Astrocyte of the spinal cord (primary cell): ENCODE measurements around the gene SLC26A3.

Source experiments
- DNase-seq: peaks from one replicate; pipeline ENCODE4 v3.0.0; 2011; ENCODE audit warnings: low read depth, low spot score
- H3K4me3 ChIP-seq: 2 replicates; pipeline ENCODE4 v1.5.1; 2011; ENCODE audit warnings: low read depth, mild to moderate bottlenecking, low read length, moderate library complexity
- in situ Hi-C: cut with HindIII; loops from 2 replicates; pipeline ENCODE4 v1.10.0; 2017; ENCODE audit warnings: low sequenced_read_pairs
- TF ChIP-seq, protein P1 (sequence below): IDR thresholded peaks from 2 replicates; pipeline ENCODE4 v1.5.1; 2012; ENCODE audit warnings: low read depth, mild to moderate bottlenecking, low read length, inconsistent platforms

SLC26A3 gene

DNA sequence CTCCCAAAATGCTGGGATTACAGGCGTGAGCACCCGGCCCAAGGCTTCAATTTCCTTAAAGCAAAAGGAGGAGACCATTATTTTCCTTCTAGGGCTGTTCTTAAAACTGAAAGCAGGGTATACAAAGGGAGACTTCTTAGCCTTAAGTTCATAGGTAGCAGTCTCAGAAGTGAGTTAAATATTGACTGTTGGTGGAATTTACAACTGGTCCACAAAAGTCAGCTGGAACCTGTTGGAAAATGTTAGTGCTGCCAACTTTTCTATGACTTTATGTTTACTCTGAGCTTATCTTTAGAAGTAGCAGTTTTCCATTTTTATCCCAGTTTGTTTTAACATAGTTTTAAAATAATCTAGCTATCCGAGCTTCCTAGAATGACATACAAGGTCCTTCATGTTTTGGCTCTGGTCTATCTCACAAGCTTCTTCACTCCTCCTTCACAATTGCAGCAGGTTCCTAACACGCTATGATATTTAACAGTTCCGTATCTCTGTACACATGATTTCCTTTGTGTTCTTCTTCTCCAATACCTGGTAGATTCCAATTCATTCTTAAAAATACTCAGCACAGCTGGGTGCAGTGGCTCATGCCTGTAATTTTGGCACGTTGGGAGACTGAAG lies 3.3 kb downstream of the SLC26A3 start:
- TF ChIP-seq, protein P1, sequence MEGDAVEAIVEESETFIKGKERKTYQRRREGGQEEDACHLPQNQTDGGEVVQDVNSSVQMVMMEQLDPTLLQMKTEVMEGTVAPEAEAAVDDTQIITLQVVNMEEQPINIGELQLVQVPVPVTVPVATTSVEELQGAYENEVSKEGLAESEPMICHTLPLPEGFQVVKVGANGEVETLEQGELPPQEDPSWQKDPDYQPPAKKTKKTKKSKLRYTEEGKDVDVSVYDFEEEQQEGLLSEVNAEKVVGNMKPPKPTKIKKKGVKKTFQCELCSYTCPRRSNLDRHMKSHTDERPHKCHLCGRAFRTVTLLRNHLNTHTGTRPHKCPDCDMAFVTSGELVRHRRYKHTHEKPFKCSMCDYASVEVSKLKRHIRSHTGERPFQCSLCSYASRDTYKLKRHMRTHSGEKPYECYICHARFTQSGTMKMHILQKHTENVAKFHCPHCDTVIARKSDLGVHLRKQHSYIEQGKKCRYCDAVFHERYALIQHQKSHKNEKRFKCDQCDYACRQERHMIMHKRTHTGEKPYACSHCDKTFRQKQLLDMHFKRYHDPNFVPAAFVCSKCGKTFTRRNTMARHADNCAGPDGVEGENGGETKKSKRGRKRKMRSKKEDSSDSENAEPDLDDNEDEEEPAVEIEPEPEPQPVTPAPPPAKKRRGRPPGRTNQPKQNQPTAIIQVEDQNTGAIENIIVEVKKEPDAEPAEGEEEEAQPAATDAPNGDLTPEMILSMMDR: no peak
- no peak overlapping the region for H3K4me3 ChIP-seq
- DNase-seq: no peak
- in situ Hi-C loops: no loop called here

DNA sequence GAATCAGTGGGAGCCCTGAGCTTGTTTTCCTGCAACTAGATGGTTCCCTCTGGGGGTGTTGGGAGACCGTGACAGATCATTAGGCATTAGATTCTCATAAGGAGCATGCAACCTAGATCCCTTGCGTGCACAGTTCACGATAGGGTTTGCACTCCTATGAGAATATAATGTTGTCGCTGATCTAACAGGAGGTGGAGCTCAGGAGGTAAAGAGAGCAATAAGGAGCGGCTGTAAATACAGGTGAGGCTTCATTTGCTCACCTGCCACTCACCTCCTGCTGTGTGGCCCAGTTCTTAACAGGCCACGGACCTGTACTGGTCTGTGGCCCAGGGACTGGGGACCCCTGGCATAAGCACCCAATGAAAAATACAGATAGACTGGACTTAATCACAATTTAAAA lies 10.7 kb downstream of the SLC26A3 start:
- TF ChIP-seq, protein P1: no peak
- H3K4me3 ChIP-seq: no peak overlapping the region
- in situ Hi-C loops: no loop called here
- DNase-seq: no peak

DNA sequence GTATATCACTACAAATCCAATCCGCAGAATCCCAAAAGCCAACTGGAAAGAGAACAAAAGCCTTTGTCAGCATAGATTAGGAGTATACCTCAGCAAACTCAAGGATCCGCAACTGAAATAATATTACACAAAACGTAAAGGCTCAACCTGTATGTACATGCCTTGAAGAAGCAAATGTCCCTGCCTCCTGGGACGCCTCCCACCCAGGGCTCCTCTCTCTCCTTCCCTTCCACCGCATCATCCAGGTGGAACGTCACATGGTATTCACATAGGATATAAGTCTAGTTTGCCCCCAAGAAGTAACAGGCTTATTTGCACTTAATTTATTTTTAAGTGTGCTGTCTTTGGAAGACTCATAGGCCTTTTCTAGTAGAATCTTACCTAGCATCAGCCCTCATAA lies 13.4 kb downstream of the SLC26A3 start:
- TF ChIP-seq, protein P1: no peak
- in situ Hi-C loops: no loop called here
- H3K4me3 ChIP-seq: no peak overlapping the region
- DNase-seq: no peak

DNA sequence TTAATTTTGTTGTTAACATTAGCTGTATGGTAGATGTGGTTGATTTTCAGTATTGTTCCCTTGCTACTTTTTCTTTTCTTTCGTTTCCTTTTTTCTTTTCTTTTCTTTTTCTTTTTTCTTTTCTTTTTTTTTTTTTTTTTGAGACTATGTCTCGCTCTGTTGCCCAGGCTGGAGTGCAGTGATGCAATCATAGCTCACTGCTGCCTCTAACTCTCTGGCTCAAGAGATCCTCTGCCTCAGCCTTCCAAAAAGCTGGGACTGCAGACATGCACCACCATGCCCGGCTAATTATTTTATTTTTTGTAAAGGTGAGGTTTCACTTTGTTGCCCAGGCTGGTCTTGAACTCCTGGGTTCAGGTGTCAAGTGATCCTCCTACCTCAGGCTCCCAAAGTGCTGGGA lies 14.4 kb downstream of the SLC26A3 start:
- TF ChIP-seq, protein P1: no peak
- DNase-seq: no peak
- in situ Hi-C loops: no loop called here
- H3K4me3 ChIP-seq: no peak overlapping the region

DNA sequence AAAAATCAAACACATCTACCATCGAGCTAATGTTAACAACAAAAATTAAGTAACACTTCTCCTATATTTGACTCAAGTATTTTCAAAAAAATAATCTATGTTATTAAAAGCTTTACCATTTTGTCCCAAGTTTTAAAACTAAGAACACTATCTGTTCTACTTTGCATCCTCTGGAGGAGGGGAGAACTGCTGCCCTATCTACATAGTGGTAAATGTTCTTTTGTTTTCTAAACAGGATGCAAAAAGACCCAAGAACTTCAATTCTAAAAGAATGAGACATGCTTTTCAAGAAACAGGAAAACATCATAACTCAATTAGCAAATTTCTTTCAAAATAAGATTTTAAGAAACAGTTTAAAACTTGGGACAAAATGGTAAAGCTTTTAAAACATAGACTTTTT lies 14.8 kb downstream of the SLC26A3 start:
- TF ChIP-seq, protein P1: no peak
- no peak overlapping the region for H3K4me3 ChIP-seq
- in situ Hi-C loops: no loop called here
- no peak for DNase-seq

DNA sequence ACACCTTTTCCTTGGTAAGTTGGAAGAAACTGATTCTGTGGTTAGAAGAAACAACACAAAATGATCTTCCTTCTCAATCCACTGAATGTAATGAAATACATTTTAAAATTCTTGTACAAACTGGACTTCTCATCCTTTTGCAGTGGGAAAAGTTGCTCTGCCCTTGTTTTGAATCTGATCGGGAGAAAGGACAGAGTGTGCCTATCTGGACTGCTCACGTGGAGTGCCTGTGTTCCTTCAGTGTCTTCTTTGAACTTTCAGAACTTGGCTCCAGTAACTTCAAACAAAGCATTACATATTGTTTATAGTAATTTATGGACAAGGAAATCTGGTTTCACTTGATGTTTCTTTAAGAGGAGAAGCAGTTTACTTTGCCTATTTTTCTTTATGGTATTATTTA lies 17.1 kb downstream of the SLC26A3 start:
- no peak for DNase-seq
- in situ Hi-C loops: no loop called here
- TF ChIP-seq, protein P1: no peak
- H3K4me3 ChIP-seq: no peak overlapping the region

DNA sequence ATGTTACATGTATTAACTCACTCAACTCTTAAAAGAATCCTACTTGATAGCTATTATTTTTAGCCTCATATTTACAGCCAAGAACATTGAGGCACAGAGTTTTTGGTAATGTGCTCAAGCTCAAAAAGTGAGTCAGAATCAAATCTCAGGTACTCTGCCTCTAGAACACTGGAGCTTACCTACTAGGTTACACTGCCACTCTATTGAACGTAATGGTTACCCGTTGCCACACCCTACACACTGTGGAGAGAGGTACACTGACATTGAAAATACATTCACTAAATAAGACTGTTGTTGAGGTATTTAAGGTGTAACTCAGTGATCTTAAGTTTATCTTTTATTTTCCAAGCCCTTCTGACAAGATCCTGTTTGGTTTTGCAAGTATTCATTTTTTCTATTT lies 17.9 kb downstream of the SLC26A3 start:
- TF ChIP-seq, protein P1: no peak
- no peak overlapping the region for H3K4me3 ChIP-seq
- no peak for DNase-seq
- in situ Hi-C loops: no loop called here
